Measurements from ENCODE around the gene PACS1.

DNA sequence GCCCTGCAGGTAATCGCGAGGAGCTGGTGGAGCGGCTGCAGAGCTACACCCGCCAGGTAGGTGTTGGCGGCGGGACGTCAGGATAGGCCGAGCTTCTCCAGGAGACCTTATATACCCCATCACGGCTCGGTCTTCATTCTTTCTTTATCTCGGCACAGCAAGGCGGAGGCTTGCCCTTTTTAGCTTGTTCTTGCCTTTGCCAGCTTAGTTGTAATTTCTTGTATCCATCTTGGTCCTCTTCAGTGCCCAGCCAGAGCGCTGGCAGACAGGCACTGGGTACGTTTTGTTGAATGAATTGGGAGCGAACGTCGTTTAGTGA, 17.4 kb upstream of the PACS1 start:
- TF ChIP-seq, protein P1, sequence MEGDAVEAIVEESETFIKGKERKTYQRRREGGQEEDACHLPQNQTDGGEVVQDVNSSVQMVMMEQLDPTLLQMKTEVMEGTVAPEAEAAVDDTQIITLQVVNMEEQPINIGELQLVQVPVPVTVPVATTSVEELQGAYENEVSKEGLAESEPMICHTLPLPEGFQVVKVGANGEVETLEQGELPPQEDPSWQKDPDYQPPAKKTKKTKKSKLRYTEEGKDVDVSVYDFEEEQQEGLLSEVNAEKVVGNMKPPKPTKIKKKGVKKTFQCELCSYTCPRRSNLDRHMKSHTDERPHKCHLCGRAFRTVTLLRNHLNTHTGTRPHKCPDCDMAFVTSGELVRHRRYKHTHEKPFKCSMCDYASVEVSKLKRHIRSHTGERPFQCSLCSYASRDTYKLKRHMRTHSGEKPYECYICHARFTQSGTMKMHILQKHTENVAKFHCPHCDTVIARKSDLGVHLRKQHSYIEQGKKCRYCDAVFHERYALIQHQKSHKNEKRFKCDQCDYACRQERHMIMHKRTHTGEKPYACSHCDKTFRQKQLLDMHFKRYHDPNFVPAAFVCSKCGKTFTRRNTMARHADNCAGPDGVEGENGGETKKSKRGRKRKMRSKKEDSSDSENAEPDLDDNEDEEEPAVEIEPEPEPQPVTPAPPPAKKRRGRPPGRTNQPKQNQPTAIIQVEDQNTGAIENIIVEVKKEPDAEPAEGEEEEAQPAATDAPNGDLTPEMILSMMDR (IDR thresholded peaks at IDR 0.05 in 2 of 3, conservative IDR thresholded peaks at IDR 0.05 in 1 of 3; ENCODE audit: borderline replicate concordance in 1 of 3, insufficient read depth in 1 of 3, low read depth in 2 of 3, low read length in 2 of 3), result no peak
- TF ChIP-seq SIN3A (IDR thresholded peaks at IDR 0.05; ENCODE audit: low read depth) (no peak), POLR2A (IDR thresholded peaks at IDR 0.05; ENCODE audit: borderline replicate concordance, extremely low read depth, insufficient read depth, insufficient read length) (no peak), REST (IDR thresholded peaks at IDR 0.05; ENCODE audit: low read depth) (no peak)

All from HCT116 (cell line).